Glomerular endothelial cell (primary cell): ENCODE data around the gene KHK. TPM values are rescaled to one million over a fixed set of nuclear protein-coding genes. Genes with fewer than 3 reads are reported as not detected.

Experiments
- DNase-seq: peaks from one replicate; pipeline ENCODE4 v3.0.0-alpha.2; 2011; ENCODE audit warnings: low read depth, low spot score; ENCODE audit errors: extremely low read depth
- total RNA-seq: library from RNA; depleted of rRNA; stranded (reverse); fragments of >200 nt; gene quantifications from 2 replicates; pipeline ENCODE4 v1.2.3, GENCODE V29; 2015

Gene KHK
- 0.58 and 3.1 TPM in 2 replicates for total RNA-seq

DNA sequence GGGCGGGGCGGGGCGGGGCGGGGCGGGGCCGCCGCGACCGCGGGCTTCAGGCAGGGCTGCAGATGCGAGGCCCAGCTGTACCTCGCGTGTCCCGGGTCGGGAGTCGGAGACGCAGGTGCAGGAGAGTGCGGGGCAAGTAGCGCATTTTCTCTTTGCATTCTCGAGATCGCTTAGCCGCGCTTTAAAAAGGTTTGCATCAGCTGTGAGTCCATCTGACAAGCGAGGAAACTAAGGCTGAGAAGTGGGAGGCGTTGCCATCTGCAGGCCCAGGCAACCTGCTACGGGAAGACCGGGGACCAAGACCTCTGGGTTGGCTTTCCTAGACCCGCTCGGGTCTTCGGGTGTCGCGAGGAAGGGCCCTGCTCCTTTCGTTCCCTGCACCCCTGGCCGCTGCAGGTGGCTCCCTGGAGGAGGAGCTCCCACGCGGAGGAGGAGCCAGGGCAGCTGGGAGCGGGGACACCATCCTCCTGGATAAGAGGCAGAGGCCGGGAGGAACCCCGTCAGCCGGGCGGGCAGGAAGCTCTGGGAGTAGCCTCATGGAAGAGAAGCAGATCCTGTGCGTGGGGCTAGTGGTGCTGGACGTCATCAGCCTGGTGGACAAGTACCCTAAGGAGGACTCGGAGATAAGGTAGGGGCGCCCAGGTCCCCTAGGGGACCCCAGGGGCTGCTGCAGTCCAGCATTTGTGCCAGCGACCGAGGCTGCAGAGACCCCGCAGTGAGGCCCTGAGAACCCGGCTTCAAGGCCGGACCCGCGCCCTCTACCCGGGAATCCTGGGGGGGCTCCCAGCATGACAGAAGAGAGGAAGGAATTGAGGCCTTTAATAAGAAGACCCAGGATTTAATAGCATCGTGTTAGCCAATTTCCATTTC is at the start of gene KHK:
TSS of gene KHK (plus strand) at position 49 of the 870 bp plus-strand sequence. CDS start at position 537, 488 bp downstream.
- no peak for DNase-seq

DNA sequence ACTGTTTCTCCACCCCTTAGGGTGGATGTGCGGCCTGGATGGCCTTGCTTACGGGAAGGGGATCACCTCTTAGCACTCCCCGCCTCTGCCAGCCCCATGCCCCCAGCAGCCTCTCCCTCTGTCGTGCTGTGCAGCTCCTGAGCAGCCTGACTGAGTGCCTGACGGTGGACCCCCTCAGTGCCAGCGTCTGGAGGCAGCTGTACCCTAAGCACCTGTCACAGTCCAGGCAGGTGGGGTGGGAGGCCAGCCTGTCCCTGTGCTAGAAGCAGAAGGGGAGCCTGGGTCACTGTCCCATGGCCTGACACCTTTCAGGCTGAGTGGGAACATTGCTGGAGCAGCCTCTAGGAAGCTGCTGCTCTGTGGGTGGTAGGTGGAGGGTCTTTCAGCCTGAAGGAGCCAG is 48.6 kb upstream of the KHK start:
- DNase-seq, result no peak

DNA sequence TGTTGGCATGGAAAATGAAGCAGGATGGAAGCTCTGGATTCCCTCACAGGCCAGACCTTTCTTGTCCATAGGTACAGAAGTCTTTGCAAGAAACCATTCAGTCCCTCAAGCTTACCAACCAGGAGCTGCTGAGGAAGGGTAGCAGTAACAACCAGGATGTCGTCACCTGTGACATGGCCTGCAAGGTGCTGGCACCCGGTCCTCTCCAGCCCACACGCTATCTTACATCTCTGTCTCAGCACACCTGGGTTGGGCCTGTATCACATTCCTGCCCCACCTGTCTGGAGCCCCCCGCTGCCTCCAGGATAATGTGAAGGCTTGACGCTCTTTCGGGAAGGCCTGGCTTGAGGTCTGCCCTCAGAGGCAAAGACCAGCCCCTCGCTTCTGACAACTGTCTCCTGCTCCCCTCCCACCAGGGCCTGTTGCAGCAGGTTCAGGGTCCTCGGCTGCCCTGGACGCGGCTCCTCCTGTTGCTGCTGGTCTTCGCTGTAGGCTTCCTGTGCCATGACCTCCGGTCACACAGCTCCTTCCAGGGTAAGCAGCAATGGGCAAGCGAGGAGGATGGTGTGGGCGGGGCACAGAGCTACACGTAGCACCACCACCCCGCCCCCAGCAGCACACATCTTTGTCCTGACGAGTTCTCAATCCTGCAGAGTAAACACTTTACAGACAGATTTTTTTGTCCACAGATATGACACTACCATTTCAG is 47.8 kb upstream of the KHK start:
- no peak for DNase-seq

DNA sequence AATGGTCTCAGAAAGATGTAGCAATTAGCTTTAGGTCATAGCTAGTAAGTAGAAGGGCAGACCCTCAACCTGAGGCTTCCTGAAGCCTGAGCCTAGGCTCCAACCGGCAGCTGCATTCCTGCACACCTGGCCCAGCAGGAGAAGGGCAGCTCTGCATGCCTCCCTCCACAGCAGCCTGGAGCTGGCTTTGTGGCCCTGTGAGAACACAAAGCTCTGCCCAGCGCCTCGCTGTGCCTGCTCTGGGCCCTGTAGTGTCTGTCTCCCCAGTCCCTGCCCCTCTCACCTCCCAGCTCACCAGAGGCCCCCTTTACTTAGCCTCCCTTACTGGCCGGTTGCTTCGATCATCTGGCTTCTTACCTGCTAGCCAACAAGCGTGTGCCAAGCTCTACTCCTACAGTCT is 47.1 kb upstream of the KHK start:
- DNase-seq, result no peak

DNA sequence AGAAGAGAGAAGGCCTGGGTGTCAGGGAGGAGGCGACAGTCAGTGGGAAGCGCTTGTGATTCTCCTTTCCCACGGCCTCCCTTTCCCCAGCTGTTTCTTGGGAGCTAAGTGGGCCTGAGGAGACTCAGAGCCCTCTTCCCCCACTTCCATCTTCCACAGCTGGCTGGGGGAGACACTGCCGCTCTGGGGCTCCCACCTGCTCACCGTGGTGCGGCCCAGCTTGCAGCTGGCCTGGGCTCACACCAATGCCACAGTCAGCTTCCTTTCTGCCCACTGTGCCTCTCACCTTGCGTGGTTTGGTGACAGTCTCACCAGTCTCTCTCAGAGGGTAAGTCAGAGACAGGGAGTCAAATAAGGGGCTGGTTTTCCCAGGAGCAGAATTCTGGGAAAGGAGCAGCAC is 46.7 kb upstream of the KHK start:
- DNase-seq, result no peak

DNA sequence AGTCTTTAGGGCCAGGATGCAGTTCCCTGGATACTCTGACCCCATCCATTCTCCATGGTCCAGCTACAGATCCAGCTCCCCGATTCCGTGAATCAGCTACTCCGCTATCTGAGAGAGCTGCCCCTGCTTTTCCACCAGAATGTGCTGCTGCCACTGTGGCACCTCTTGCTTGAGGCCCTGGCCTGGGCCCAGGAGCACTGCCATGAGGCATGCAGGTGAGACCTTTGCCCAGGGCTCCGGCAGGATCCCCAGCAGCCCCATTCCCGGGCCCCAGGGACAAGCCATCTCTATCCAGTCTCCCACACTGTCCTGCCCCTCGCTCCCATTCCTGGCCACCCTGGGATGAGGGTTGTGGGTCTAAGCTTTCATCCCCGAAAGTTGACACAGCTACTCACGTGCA is 46.3 kb upstream of the KHK start:
- no peak for DNase-seq

DNA sequence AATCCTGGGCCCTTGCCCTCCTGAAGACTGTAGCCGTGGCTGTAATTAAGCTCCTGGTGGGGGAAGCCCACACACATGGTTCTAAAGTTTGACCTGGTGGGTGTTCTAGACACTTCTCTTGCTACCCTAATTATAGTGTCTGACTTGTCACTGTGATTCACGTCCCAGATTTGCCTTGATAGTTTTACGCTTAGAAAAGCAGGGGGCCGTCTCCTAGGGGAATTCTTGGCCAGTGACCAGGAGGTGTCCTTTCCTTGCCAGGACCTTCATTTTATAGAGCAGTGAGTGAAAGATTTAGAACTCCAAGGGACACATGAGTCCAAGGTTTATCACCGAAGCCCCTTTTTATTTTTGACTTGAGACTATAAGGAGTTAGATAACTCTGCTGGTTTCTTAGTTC is 44.8 kb upstream of the KHK start:
- DNase-seq, result no peak

DNA sequence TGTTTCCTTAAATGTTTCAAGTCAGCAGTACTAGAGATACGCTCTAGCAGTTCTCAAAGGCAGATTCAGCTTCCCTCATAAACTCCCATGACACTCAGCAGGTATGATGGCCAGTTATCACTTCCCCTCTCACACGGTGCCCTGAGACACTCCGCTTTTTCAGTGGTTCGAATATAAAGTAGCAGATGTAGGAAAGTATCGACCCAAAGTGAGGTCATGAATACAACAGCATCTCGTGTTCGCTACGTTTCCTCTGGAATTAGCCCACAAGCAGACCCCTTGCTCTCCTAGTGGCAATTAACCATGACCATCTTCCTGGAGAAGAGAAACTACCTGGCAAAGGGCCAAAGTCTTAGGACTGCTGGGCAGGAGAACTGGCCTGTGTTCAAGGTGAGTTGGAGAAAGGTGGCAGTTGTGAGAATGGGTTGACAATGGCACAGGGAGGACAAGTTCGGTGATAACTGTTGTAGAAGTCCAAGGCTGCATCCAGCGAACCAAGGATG is 44.4 kb upstream of the KHK start:
- no peak for DNase-seq

DNA sequence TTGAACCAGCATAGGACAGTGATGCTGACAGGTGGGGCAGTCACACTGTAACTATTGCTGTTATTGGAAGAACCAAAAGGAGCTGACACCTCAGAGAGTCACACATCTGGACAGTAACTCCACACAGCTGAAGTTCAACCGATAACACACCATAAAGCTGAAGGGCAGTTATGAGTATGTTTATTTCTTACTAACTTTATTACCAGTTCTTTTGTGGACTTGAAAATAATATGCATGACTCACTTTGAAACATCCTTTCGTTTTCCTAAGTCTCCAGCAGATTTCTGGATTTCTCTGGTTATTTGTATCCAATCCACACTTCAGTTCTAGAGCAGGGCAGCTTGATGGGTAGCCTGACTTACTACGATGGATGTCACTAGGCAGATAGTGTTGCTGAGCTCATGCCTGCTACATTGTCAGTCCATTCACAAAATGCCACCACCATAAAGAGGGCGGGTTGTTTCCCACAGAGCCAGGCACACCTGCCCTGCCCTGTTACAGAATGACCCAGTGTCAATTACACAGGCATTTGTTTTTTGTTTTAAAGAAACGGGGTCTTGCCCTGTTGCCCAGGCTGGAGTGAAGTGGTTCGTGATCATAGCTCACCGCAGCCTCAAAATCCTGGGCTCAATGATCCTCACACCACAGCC is 43.5 kb upstream of the KHK start:
- DNase-seq, result no peak

DNA sequence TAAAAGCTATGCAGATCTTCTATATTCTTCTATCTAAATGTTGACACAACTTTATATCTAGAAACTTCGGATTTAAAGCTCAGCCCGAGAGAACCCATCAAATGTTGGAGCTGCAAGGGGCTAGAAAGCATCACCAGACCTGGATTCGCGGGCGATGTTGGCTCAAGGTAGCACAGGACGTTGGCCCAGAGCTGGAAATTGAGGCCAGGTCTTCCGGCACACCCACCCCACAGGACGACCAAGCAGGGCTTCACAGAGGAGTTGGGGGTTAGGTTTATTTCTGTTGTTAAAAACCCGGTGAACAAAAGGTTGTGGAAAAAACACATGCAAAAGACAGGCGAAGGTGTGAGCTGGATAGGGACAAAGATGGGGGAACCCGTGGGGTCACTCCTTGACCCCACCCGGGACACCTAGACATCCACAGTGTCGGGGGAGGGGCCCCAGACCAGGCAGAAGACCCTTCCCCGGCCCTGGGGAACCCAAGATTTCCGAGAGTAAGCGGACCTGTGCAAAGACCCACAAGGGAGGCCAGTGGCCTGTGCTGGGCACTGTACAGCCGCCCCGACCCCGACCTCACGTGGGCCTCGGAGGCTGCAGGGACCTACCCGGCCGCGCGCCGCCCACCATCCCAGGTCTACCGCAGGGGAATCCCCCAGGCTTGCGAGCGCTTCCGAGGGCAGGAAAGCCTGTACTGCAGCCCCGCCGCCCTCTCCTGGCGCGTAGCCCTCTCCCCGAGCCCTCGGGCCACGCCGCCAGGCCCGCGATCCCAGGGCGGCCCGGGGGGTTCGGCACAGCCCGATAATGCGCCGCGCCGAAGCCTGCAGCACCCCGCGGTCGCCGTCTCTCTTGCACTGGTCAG is 36.9 kb upstream of the KHK start:
- DNase-seq, result no peak

DNA sequence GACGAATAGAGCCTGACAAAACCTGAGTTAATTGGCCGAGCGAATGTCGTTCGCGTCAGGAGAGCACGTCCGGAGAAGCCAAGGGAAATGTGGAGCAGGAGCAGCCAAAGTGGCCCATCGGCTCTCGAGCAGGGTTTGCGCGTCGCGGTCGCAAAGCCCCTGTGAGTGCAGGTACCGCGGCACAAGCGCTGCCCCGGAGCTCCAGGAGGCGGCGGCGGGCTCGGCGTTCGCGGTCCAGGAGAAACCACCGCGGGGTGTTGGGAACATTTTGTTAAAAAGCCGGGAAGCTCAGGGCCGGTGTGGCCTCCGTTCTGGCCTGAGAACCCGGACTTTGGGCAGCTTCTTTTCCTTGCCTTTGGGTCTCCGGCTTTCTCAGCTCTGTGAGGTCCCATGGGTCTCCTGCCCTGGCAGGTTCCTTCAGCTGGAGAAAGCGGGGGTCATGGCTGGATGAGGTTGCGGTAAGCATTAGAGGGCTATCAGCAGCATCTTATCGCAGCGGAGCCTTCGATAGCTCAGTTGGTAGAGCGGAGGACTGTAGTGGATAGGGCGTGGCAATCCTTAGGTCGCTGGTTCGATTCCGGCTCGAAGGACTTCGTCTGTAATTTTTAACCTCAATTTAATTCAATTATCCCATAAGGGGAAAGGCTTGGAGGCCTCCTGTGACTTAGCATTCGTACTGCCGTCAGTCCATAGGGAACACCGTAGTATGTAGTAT is 36.1 kb upstream of the KHK start:
- DNase-seq, result no peak

DNA sequence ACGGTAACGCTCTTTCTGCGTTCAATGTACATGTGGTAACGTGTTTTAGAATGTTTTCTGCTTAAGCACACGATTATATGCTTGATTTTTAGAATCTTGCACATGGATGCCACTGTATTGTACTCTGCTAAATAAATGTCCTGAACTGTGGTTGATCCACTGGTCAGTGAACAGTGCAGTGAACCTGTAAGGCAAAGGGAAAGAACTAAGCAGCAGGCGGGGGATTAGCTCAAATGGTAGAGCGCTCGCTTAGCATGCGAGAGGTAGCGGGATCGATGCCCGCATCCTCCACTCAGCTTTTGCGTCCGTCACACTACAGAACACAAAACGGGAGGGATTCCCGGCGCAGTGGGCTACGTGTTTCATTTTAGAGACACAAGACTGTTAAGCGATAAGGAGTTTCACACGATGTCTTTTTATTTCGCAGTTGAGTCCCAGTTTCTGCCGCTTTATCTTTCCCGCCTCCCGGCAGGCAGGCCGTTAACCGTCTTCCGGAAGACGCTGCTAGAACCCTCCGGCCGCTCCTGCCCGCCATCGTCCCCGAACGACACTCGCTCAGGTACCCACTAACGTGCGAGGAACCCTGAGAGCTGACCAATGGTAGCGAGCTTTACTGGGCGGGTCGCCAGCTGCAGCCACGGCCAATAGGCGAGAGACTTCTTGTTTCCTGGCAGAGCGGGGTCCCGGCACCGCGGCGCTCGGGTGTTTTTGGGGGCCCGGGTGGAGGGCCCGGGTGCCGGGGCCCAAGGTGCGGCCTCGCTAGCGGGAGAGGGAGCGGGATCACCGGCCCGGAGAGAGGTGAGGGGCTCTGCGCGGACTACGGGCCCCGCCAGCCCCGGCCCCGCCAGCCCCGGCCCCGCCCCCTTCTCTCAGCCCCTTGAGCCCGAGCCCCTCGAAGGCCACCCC is 35.3 kb upstream of the KHK start, which contains the start of gene AGBL5:
TSS of gene AGBL5 (plus strand) at position 673 of the 906 bp plus-strand sequence. CDS start 1,291 bp downstream, outside the sequence.
- DNase-seq, result peak; percentile 86

DNA sequence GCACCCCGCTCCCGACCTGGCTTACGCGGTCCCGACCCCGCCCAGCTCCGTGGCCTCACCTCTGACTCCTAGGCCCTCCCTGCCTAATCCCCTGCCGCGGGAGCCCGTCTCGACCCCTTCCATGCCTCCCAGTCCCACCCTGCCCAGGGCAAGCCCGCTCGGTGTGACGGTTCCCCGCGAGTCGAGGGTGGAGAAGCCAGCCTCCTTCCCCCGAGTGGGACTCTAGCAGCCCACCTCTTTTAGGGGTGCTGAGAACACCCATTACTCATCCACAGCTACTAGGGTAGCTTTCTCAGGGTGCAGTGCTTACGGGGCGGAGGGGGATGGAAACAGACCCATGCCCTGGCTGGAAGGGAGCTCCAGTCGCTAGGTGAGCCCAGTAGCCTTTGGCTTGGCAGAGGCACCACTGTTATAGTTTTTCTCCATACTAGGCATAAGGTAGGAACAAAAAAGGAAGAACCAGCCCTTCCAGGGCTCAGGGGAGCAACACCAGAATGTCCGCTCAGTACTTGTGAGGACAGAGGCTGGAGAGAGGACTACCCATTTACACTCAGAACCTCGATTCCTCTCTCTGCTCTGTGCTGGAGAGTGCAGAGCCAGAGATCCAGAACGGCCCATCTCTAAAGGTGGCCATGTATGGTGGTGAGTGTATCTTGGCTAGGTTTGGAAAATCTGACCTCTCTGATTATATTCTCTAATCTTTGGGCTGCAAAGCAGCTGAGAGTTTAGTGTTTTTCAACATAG is 34.5 kb upstream of the KHK start:
- DNase-seq, result no peak

DNA sequence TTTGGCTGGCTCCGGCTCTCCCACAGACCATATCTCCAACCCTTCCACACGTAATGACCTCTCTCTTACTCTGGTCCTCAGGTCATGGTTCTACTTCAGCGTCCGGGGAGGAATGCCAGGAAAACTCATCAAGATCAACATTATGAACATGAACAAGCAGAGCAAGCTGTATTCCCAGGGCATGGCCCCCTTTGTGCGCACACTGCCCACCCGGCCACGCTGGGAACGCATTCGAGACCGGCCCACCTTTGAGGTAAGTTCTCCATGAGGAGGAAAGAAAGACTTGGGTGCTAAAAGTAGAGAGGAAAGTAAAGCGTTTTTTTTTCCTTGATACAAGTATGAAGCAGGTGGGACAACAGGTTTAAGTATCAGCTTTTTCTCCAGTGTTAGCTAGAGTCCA is 33.3 kb upstream of the KHK start:
- DNase-seq, result no peak

DNA sequence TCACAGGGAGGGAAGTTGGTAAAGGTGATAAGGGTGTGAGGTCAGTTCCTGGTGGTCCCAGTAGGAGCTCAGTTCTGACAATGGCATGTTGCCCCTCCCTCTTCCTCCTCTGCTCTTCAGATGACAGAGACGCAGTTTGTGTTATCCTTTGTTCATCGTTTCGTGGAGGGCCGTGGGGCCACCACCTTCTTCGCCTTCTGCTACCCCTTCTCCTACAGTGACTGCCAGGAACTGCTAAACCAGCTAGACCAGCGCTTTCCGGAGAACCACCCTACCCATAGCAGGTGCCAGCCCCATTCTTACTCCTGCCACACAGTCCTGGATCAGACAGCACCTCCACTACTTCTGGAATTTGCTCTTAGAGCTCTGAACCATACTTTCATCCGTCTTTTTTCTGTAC is 32.8 kb upstream of the KHK start:
- DNase-seq, result no peak

DNA sequence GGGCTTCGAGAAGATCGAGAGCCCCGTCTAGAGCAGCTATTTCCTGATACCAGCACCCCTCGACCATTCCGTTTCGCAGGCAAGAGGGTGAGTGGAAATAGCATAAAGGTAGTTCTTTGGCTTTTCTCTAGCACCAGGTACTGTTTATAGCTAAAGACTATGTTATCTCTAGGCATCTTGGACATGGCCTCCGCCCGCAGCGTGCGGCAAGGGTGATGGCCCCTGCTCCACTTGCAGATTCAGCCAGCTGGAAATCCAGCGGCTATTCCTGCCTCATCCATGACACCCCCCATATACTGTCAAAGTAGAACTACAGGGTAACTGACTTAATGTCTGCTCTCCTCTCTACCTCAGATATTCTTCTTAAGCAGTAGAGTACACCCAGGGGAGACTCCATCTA is 31.9 kb upstream of the KHK start:
- no peak for DNase-seq

DNA sequence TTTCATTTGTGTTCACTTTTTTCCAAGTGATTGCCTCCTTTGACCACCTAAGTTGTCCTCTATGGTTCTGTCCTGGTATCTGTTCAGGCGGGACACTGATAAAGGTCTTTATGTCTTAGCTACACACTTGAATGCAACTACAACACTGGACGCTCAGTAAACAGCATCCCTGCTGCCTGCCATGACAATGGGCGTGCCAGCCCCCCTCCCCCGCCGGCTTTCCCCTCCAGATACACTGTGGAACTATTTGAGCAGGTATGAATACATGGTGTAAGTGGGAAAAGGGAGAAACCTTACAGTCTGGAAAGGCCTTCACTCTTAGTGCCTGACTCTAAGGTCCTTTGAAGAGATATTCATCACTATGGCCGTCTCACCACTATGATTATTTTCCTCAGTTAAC is 29.4 kb upstream of the KHK start:
- no peak for DNase-seq

DNA sequence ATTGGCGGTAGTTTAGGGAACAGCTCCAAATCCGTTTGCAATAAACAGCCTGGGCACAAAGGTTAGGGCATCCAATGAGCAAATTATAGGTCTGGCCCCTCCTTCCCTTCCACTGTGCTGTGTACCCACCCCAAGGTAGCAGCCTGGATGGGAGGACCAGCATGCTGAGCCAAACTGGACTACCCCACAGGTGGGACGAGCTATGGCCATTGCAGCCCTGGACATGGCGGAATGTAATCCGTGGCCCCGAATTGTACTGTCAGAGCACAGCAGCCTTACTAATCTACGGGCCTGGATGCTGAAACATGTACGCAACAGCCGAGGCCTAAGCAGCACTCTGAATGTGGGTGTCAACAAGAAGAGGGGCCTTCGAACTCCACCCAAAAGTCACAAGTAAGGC is 28.4 kb upstream of the KHK start:
- no peak for DNase-seq
